Measurements from ENCODE around the gene APMAP. TPM values are rescaled to one million over a fixed set of nuclear protein-coding genes. Genes with fewer than 3 reads are reported as not detected.
A peak's percentile ranks its signal among the peaks of the same experiment; 100 is the strongest.
"Not testable (repeated sequence)": the region's sequence is repeated elsewhere in the genome, so short reads cannot be mapped to it uniquely, and the experiment has no call there.

The APMAP gene
- polyA plus RNA-seq, 1 donor from 2014 or later: 42.0 TPM

DNA sequence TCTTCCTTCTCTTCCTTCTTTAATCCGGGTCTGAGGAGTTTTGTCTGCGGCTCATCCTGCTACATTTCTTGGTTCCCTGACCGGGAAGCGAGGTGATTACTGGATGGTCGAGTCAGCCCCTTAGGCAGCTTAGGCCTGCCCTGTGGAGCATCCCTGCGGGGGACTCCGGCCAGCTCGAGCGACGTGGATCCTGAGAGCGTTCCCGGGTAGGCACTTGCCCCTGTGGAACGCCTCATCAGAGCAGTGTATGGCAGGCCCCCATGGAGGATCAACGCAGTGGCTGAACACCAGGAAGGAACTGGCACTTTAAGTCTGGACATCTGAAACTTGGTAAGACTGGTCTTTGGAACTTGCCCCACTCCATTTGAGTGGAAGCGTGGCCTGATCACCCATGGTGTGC, 72.9 kb downstream of the APMAP start:
- H3K4me1 Mint-ChIP-seq, H3K4me3 Mint-ChIP-seq, H3K27ac Mint-ChIP-seq, H3K36me3 Mint-ChIP-seq, H3K9me3 Mint-ChIP-seq: not testable (repeated sequence)
- H3K27me3 Mint-ChIP-seq: peaks cover 19% of the 10 kb centered on the region

DNA sequence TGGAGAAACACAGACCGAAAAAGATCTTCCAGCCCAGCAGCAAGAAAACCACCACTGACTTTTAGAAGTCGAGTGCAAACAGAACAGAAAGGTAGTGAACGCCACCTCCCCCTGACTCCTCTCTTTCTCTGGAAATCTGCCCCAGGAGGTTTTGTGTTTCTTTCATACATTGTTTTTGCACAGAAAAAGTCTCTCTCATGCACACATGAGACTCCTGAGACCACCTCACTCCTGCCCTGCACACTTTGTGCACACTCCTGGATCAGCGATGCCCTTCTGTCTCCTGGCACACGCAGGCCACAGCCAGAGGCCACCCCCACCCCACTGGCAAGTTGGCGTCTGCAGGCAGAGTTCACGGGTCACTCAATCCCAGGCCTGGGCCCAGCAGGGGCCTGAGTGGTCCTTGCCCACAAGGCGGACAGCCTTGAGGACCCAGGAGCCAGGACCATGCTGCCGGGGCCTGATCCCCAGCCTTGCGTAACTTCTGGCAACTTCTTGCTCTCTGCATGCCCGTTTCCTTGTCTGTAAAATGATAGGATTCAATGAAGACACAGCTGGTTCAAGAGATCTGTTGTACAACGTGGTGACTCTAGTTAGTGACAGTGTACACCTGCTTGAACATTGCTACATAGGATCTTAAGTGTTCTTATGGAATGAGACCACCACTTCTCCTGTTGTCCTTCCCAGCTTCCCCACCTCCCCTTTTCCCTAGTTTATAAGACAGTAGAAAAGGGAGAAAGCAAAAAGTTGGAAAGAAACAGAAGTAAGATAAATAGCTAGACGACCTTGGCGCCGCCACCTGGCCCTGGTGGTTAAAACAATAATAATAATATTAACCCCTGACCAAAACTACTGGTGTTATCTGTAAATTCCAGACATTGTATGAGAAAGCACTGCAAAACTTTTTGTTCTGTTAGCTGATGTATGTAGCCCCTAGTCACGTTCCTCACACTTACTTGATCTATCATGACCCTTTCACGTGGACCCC, 73.7 kb downstream of the APMAP start:
- Mint-ChIP-seq H3K4me3 (no peak overlapping the region), H3K27me3 (peaks cover 19% of the 10 kb centered on the region), H3K9me3 (peaks cover 0 to 4% (median 0%) of the 10 kb centered on the region in 3 donors), H3K4me1 (peaks cover 0 to 4% (median 2%) of the 10 kb centered on the region in 3 donors), H3K27ac (no peak overlapping the region), H3K36me3 (no peaks in the 10 kb centered on the region)

DNA sequence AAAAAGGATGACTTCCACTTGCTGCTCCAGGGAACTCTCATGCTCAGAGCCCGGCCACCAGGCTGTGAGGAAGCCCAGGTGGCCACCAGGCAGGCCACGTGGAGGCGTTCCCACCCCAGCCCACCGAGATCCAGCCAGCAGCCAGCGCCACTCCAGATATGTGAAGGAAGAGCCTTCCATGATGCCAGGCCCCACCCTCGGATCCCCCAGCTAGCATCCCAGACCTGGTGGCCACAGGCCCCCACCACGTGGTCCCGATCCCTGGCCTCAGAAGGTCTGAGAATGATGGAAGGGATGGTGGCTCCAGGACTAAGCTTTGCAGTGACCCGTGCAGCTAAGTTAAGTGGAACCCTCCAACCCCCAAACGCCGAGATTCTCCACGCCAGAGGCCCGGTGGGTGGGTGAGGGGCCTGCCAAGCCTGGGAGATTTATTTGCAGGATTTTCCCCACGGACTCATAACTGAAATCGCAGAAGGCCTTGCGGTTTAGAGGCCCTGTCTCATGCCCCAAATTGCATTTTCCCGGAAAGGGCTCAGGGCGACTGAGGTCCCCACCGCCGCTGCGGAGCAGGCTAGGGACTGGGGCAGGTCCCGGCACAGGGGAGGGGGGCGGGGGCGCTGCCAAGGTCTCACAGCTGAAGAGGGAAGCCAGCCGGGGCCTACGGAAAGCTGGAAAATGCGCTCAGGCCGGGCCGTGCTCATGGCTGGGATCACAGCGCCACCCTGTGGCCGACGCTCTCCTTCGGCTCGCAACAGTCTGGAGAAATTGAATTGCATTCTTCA, 74.6 kb downstream of the APMAP start:
- H3K4me3 Mint-ChIP-seq: no peak overlapping the region
- H3K27ac Mint-ChIP-seq: no peak overlapping the region
- no peaks in the 10 kb centered on the region for H3K36me3 Mint-ChIP-seq
- peaks cover 0 to 4% (median 2%) of the 10 kb centered on the region in 3 donors for H3K4me1 Mint-ChIP-seq
- H3K27me3 Mint-ChIP-seq: peaks cover 19% of the 10 kb centered on the region
- peaks cover 0 to 4% (median 0%) of the 10 kb centered on the region in 3 donors for H3K9me3 Mint-ChIP-seq

DNA sequence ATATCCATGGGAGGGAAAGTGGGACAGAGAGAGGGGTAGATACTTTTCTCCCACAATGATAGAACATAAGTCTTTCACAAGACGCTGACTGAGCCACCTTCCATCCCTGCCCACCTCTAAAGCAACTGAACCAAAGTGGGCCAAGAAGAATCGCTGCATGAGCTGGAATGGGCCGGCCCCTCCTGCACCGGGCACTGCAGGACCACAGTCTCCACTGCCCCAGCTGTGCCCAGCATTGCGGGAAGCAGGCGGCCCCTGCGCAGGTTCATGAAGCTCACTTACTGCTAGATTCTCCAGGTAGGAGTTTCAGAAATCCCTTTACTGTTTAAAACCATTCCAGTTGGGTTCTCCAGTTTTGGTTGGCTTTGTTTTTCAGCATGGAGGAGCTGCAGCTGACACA, 75.5 kb downstream of the APMAP start:
- H3K27ac Mint-ChIP-seq: no peak overlapping the region
- H3K36me3 Mint-ChIP-seq: no peaks in the 10 kb centered on the region

DNA sequence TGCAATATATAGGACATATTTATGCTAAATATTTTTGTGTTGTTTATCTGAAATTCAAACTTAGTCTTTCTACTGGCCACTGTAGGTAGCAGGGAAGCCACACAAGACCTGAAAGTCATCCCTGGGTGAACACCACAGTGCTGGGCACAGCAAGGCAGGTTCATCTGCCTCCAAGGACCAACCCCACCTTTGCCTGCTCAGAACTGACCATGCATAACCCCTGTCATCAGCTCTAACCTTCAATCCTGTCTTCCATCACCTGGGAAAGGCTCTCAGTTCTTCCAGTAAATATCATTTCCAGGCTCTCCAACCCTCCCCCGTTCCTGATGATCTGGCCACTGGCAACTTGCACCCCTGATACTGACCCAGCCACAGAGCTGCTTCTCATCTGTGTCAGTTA, 76.1 kb downstream of the APMAP start:
- no peaks in the 10 kb centered on the region for H3K36me3 Mint-ChIP-seq
- no peak overlapping the region for H3K4me3 Mint-ChIP-seq
- H3K4me1 Mint-ChIP-seq: peaks cover 0 to 4% (median 2%) of the 10 kb centered on the region in 3 donors
- H3K27me3 Mint-ChIP-seq: peaks cover 20% of the 10 kb centered on the region
- peaks cover 0 to 3% (median 0%) of the 10 kb centered on the region in 3 donors for H3K9me3 Mint-ChIP-seq
- no peak overlapping the region for H3K27ac Mint-ChIP-seq

More for the DNA sequence above, 75.5 kb downstream of the APMAP start:
- H3K4me3 Mint-ChIP-seq: no peak overlapping the region
- H3K9me3 Mint-ChIP-seq: peaks cover 0 to 4% (median 0%) of the 10 kb centered on the region in 3 donors
- peaks cover 0 to 4% (median 2%) of the 10 kb centered on the region in 3 donors for H3K4me1 Mint-ChIP-seq
- peaks cover 22% of the 10 kb centered on the region for H3K27me3 Mint-ChIP-seq

DNA sequence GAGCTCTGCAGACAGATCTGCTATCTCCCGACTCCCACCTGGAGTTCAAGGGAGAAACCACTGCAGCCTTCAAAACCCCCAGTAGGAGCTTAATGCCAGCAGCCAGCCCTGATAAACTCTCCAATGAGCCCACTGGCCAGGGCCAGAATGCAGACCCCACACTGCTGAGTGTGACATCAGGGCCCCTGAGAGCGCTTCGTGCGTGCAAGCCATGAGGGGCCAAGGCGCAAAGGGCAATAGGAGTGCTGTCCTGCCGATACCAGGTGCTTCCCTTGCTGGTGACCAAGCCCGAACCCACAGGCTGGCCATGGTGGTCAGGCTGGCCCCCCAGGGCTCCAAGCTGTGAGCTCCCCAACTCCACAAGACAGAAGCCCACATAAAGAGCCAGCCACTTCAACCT, 76.7 kb downstream of the APMAP start:
- peaks cover 0 to 4% (median 2%) of the 10 kb centered on the region in 3 donors for H3K4me1 Mint-ChIP-seq
- H3K36me3 Mint-ChIP-seq: no peaks in the 10 kb centered on the region
- no peak overlapping the region for H3K27ac Mint-ChIP-seq
- H3K9me3 Mint-ChIP-seq: no peaks in the 10 kb centered on the region
- H3K4me3 Mint-ChIP-seq: peak overlapping the region in 1 of 4 donors; percentile 41
- peaks cover 22% of the 10 kb centered on the region for H3K27me3 Mint-ChIP-seq

DNA sequence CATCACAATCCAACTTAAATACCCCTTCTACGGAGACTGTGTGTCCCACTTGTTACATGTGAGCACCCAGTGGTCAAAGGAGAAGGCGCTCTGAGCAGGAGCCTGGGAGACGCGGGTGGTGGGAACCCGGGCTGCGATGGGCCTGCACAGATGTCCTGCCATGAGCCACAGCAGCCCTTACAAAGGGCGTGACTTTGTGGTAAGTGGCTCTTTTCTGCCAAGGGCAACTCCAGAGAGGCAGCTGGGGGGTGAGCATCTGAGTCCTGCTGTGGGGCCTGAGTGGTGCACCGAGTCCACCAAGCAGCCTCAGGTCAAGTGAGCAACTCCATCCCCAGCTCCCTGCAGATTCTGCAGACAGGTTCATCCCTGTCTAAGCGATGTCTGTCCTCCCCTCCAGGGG, 77.1 kb downstream of the APMAP start:
- Mint-ChIP-seq H3K36me3 (no peaks in the 10 kb centered on the region), H3K27me3 (peaks cover 20% of the 10 kb centered on the region), H3K27ac (no peak overlapping the region), H3K4me3 (no peak overlapping the region), H3K9me3 (no peaks in the 10 kb centered on the region), H3K4me1 (peaks cover 0 to 4% (median 2%) of the 10 kb centered on the region in 3 donors)

DNA sequence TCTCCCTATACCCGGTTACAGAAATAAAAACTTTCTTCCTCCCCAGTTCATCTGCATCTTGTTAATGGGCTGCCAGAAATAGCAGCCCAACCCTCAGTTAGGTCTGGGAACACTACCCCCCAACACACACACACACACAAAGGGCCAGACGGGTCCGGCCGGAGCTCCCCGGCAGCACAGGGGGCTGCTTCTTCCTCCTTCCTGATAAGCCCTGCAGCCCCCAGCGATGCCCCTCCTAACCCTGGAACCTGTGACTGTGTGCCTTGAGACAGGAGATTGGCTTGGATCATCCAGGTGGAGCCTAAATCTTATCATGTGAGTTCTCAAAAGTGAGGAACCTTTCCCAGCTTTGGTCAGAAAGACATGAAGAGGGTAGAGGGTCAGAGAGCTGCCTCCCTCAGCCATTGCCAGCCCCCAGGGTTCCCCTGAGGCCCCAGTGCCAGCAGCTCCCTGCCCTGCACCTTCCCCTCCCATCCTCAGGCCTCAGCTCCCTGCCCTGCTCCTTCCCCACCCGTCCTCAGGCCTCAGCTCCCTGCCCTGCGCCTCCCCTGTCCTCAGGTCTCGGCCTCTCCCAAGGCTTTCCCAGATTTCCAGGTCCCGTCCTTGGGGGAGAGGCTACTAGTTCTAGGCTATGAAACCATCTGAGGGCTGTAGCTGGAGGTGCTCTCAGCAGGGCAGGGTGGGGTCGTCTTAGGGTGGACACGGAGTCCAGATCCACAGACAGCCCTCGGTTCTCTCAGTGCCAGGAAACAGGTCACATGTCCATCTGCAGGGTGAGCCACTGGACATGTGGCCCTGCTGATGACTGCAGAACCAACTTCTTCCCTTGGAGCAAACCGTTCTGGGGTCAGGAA, 77.9 kb downstream of the APMAP start:
- H3K9me3 Mint-ChIP-seq: no peaks in the 10 kb centered on the region
- H3K27ac Mint-ChIP-seq: no peak overlapping the region
- peaks cover 18% of the 10 kb centered on the region for H3K27me3 Mint-ChIP-seq
- H3K4me1 Mint-ChIP-seq: peaks cover 0 to 3% (median 2%) of the 10 kb centered on the region in 3 donors
- no peak overlapping the region for H3K4me3 Mint-ChIP-seq
- H3K36me3 Mint-ChIP-seq: no peaks in the 10 kb centered on the region

DNA sequence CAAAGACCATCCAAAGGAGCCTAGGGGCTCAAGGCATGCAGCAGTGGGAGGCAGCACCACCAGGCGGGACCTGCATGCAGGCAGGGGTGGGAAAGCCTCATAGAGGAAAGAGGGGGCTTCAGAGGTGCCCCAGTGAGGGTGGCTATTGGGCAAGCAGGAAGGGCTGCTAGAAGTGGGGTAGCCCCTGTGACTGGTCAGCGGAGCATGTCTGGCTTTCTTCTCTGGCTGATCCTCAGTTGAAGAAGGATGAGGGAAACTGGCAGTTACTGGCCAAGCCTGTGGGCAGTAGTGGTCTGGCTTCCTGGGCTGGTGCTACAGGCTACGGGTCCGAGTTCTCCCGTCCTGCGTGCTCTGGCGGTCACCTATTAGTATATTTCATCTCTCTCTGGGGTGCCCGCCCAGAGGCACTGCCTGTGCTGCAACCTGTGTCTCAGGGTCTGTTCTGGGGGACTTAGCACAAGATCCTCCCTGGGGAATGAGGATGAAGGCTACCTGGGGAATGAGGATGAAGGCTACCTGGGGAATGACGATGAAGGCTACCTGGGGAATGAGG, 79.4 kb downstream of the APMAP start:
- Mint-ChIP-seq H3K36me3 (no peaks in the 10 kb centered on the region), H3K27me3 (peaks cover 11% of the 10 kb centered on the region), H3K4me1 (no peaks in the 10 kb centered on the region), H3K9me3 (no peaks in the 10 kb centered on the region), H3K27ac (no peak overlapping the region), H3K4me3 (no peak overlapping the region)

Other genes starting within 250 kb of the APMAP start
- gene CST7, start 43.5 kb downstream of the APMAP start, polyA plus RNA-seq: 22.8 TPM
- gene ACSS1, start 65.4 kb upstream of the APMAP start, polyA plus RNA-seq: 59.8 TPM
- gene VSX1, start 89.4 kb upstream of the APMAP start, polyA plus RNA-seq: not detected
- gene ENTPD6, start 203.0 kb upstream of the APMAP start, polyA plus RNA-seq: 26.9 TPM

Data from IgD-negative memory B cell (primary cell).